ENCODE measurements around the gene CXCL13.
"Not testable (repeated sequence)": the region's sequence is repeated elsewhere in the genome, so short reads cannot be mapped to it uniquely, and the experiment has no call there.

GRCh38 chr4:77561720-77562119, 43.9 kb upstream of the CXCL13 start:
- TF ChIP-seq POLR2A, CTCF (IDR thresholded peaks at IDR 0.05): not testable (repeated sequence)
